ENCODE results near the gene OR10J5. TPM values are rescaled to one million over a fixed set of nuclear protein-coding genes. Genes with fewer than 3 reads are reported as not detected.

OR10J5 gene
- total RNA-seq, 1 experiment from 2014 or later, result not detected

GRCh38 chr1:159562680-159563079 is 26.9 kb upstream of the OR10J5 start:
- no TSS peak for BruUV-seq (replicated peaks)
- no peaks in the 10 kb centered on the region for H3K4me1 ChIP-seq (ENCODE audit: control insufficient read depth, insufficient read depth, low read length)
- ChIA-PET CTCF (no interaction called here), POLR2A (no interaction called here)
- no peaks in the 10 kb centered on the region for H3K9me3 ChIP-seq (ENCODE audit: control insufficient read depth, insufficient read depth, low read depth, low read length)
- no peak overlapping the region for H3K27ac ChIP-seq (ENCODE audit: low read length)
- no peaks in the 10 kb centered on the region for H3K36me3 ChIP-seq (ENCODE audit: control insufficient read depth, insufficient read depth, low read length)
- H3K4me3 ChIP-seq (ENCODE audit: low read depth in 2 of 2, low read length in 2 of 2), result no peak overlapping the region
- ATAC-seq, result no peak
- in situ Hi-C loops (cut with HindIII; ENCODE audit: low pct_unique_long_range_greater_than_20kb, low sequenced_read_pairs) (no loop called here), intact Hi-C loops (cut with micrococcal nuclease; ENCODE audit: unreplicated experiment) (no loop called here)
- no peak for DNase-seq (ENCODE audit: low read depth, low spot score)
- TF ChIP-seq CTCF (IDR thresholded peaks at IDR 0.05) (no peak), POLR2AphosphoS5 (IDR thresholded peaks at IDR 0.05; ENCODE audit: low read depth, low read length) (no peak), TCF7L2 (IDR thresholded peaks at IDR 0.05; ENCODE audit: low read depth, low read length) (no peak), SIN3A (IDR thresholded peaks at IDR 0.05; ENCODE audit: borderline replicate concordance, insufficient read depth, low read depth, low read length) (no peak), REST (IDR thresholded peaks at IDR 0.05; ENCODE audit: insufficient read depth in 1 of 2, low read depth in 2 of 2, low read length in 1 of 2) (no peak)
- H3K27me3 ChIP-seq (ENCODE audit: control insufficient read depth, insufficient read depth, low read length), result no peaks in the 10 kb centered on the region

- ATAC-seq, result no peak
Observed at GRCh38 chr1:159561497-159561896, 25.7 kb upstream of the OR10J5 start.

More at GRCh38 chr1:159561497-159561896, 25.7 kb upstream of the OR10J5 start:
- Histone ChIP-seq H3K27ac (ENCODE audit: low read length) (no peak overlapping the region), H3K9me3 (ENCODE audit: control insufficient read depth, insufficient read depth, low read depth, low read length) (no peaks in the 10 kb centered on the region), H3K4me3 (ENCODE audit: low read depth in 2 of 2, low read length in 2 of 2) (no peak overlapping the region), H3K27me3 (ENCODE audit: control insufficient read depth, insufficient read depth, low read length) (no peaks in the 10 kb centered on the region), H3K4me1 (ENCODE audit: control insufficient read depth, insufficient read depth, low read length) (no peaks in the 10 kb centered on the region), H3K36me3 (ENCODE audit: control insufficient read depth, insufficient read depth, low read length) (no peaks in the 10 kb centered on the region)
- POLR2A ChIA-PET, result no interaction called here
- intact Hi-C loops (cut with micrococcal nuclease; ENCODE audit: unreplicated experiment) (no loop called here), in situ Hi-C loops (cut with HindIII; ENCODE audit: low pct_unique_long_range_greater_than_20kb, low sequenced_read_pairs) (no loop called here)
- CTCF ChIA-PET, result no interaction called here
- no TSS peak for BruUV-seq (replicated peaks)
- DNase-seq (ENCODE audit: low read depth, low spot score), result no peak
- no peak for TF ChIP-seq CTCF (IDR thresholded peaks at IDR 0.05)
- no peak for TF ChIP-seq REST (IDR thresholded peaks at IDR 0.05; ENCODE audit: insufficient read depth in 1 of 2, low read depth in 2 of 2, low read length in 1 of 2)
